GM10248 (cell line): ENCODE results near the gene MAP3K5.

Experiments
- CTCF ChIA-PET: fragments of 300-600 bp; sonication (Branson Sonifier 250); formaldehyde crosslinking; extraction: SDS; loops from one replicate; lab custom pipeline; 2021; ENCODE audit warnings: antibody characterized with exemption; lab: Yijun Ruan, JAX
- POLR2A ChIA-PET: fragments of 350-650 bp; sonication (Branson Sonifier 250); formaldehyde crosslinking; extraction: SDS; loops from one replicate; lab custom pipeline; 2020; ENCODE audit warnings: antibody characterized with exemption; lab: Yijun Ruan, JAX
- DNase-seq: peaks from one replicate; pipeline ENCODE4 v3.0.0; 2012; ENCODE audit errors: extremely low spot score
- TF ChIP-seq, protein P1 (sequence below): IDR thresholded peaks from 2 replicates; pipeline ENCODE4 v1.5.1; 2012; ENCODE audit warnings: mild to moderate bottlenecking, low read depth; ENCODE audit errors: extremely low read depth, missing control alignments, control extremely low read depth

MAP3K5 gene

DNA sequence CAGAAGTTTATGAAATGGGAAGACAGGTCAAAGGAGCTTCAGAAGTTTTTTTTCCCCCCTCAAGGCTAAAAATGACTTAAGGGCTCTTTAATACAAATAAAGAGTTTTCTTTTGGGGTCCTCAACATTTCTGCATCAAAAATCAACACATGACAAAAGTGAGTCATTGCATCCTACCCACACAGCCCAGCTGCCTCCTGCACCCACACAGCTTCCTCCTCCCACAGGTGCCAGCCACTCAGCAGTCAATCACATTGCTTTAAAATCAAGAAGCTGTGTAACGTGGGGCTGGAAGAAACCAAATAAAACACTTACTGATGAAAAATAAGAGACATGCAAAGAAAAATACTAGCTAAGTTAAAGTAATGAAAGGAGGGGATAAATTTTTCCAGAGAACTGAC, 68.5 kb downstream of the MAP3K5 start:
- TF ChIP-seq, protein P1, sequence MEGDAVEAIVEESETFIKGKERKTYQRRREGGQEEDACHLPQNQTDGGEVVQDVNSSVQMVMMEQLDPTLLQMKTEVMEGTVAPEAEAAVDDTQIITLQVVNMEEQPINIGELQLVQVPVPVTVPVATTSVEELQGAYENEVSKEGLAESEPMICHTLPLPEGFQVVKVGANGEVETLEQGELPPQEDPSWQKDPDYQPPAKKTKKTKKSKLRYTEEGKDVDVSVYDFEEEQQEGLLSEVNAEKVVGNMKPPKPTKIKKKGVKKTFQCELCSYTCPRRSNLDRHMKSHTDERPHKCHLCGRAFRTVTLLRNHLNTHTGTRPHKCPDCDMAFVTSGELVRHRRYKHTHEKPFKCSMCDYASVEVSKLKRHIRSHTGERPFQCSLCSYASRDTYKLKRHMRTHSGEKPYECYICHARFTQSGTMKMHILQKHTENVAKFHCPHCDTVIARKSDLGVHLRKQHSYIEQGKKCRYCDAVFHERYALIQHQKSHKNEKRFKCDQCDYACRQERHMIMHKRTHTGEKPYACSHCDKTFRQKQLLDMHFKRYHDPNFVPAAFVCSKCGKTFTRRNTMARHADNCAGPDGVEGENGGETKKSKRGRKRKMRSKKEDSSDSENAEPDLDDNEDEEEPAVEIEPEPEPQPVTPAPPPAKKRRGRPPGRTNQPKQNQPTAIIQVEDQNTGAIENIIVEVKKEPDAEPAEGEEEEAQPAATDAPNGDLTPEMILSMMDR: no peak
- ChIA-PET CTCF (interaction anchor here (1.0 to 7.4 kb wide), 7 partner anchors 8 to 79 kb away, joined by 3 to 54 read pairs (median 5); partner anchors contain the start of gene MAP3K5), POLR2A (interaction anchor here (0.6 kb wide), 1 partner anchor 48 kb away, joined by 3 read pairs; no protein-coding TSS in a partner anchor)
- no peak for DNase-seq

DNA sequence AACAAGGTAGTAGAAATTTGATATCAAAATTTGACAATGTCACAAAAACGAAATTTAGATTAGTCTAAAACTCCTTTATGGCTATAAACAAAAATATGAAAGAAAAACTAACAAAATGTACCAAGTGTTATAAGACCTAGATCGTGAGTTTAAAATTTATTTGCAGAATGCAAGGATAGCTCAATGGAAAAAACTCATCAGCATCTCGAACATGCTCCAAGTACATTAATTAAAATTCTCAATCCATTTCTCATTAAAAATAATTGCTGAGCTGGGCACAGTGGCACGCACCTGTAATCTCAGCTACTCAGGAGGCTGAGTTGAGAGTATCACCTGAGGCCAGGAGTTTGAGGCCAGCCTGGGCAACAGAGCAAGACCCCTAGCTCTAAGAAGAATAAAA, 70.8 kb downstream of the MAP3K5 start:
- ChIA-PET POLR2A (no interaction called here), CTCF (interaction anchor here (0.8 to 8.0 kb wide), 9 partner anchors 10 to 77 kb away, joined by 3 to 54 read pairs (median 5); partner anchors contain the start of gene MAP3K5)
- no peak for DNase-seq
- TF ChIP-seq, protein P1: no peak

DNA sequence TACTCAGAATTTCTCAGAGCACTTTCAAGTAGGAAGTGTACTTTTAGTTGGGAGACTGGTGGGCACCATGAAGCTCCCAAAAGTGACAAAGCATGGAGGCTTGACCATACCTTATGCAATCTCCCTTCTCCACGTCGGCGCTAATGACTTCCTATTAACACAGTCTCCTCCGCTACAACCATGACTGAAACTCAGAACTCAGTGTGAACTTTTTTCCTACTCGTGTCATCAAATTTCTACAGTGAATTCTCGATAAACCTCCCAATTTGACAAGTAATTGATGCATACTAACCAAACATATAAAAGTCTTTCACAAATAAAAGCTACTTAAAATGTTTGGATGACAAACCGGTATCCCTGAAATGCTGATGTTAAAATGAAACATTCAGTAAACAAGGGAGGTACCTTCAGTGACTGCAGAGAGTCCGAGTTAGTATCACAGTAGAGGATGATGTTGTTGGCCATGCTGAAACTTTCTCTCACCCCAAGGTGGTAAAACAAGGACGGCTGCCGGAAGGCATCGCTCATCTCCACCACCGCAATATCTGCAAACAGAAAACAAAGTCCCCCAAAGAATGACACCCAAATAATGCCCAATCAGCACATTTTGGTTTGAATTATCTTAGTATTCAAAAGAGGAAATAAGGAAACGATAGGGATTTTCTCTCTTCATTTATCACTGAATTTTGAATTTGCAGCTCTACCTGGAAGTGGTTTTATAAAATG, 72.1 kb downstream of the MAP3K5 start:
- CTCF ChIA-PET: interaction anchor here (1.2 to 8.0 kb wide), 8 partner anchors 11 to 75 kb away, joined by 3 to 54 read pairs (median 13); partner anchors contain the start of gene MAP3K5
- TF ChIP-seq, protein P1: no peak
- POLR2A ChIA-PET: interaction anchor here (0.5 to 1.9 kb wide), 4 partner anchors 53 to 1314 kb away, joined by 3 to 9 read pairs (median 4); partner anchors contain the start of gene MAP3K5
- no peak for DNase-seq

DNA sequence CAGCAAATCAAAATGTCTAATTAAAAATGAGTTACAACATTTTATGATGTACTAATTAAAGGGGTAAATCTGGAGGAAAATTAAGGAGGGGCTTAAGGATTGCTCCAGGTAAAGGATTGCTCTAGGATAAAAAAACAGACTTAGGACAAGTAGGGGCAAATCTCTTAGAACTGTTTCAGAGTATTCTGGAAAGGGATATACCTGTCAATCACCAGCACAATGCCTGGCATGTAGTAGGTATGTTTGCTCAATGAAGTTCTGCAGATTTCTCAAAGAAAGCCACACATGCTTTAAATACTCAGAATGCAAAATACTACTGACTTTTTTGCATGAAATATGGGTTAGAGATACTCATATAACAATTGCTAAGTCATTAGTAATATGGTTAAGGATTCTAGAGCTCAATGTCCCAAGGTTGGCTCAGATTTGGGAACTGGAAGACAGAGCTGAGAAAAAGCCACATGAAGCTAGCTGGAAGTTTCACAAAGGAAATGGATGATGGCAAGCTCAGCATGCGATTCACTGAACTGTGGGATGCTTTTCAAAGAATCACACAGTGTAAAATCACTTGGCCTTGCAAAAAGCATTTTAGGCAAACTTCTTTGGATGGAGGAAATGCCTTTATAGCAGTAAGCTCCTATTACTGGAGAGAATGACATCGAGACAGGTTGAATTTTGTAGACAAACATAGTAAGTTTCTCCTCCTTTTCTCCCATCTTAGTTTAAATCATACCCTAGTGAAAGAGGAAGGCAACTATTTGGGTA, 72.8 kb downstream of the MAP3K5 start:
- CTCF ChIA-PET: interaction anchor here (1.0 to 8.0 kb wide), 8 partner anchors 8 to 75 kb away, joined by 3 to 54 read pairs (median 13); partner anchors contain the start of gene MAP3K5
- POLR2A ChIA-PET: interaction anchor here (1.0 to 1.9 kb wide), 3 partner anchors 53 to 73 kb away, joined by 3 to 9 read pairs (median 3); partner anchors contain the start of gene MAP3K5
- TF ChIP-seq, protein P1: no peak
- DNase-seq: no peak

DNA sequence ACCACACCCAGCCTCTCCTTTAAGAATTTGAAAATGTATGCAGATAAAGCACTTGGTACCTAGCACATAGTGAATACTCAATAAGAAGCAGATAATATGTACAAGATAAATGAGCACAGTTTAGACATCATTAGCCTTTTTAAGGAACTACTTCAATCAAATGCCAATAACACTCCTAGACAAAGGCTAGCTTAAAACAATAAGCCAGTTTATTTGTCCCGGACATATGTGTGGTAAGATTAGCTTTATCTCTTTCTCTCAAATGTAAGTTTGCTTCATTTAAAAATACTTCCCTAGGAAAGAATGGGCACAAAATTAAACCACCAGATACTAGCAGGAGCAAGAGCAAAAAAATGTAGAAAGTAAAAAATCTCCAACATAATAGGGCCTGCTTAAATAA, 73.8 kb downstream of the MAP3K5 start:
- TF ChIP-seq, protein P1: no peak
- DNase-seq: no peak
- POLR2A ChIA-PET: interaction anchor here (1.9 kb wide), 1 partner anchor 74 kb away, joined by 9 read pairs; the partner anchor contains the start of gene MAP3K5
- CTCF ChIA-PET: interaction anchor here (1.1 to 8.0 kb wide), 12 partner anchors 9 to 92 kb away, joined by 3 to 54 read pairs (median 8); partner anchors contain the start of gene MAP3K5

DNA sequence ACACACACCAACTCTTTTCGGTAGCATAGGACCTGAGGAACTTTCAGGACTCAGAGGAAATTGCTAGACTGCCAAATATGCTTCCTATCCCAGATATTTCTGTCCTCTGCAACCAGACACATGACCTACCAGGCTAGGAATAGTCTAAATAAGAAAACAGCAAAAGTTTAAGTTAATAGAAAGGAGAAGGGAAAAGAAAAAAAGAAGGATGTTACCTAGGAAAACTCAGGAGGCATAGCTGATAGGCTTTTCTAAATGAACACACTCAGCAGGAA, 74.6 kb downstream of the MAP3K5 start:
- DNase-seq: no peak
- ChIA-PET CTCF (interaction anchor here (1.1 to 8.0 kb wide), 10 partner anchors 10 to 92 kb away, joined by 3 to 54 read pairs (median 6); partner anchors contain the start of gene MAP3K5), POLR2A (no interaction called here)
- TF ChIP-seq, protein P1: no peak
